Stimulated activated CD4-positive, alpha-beta T cell treated with anti-CD3 and anti-CD28 coated beads, Interleukin-12 subunit alpha, Interleukin-12 subunit beta, amount 100 ng/mL, for 24 hours (primary cell): Measurements from ENCODE around the gene KRTDAP.

Experiments
- DNase-seq, 2 experiments: peaks; one replicate each; pipeline ENCODE4 v3.0.0-alpha.2; 2020; ENCODE audit warnings: low read depth in 2 of 2

Gene KRTDAP

DNA sequence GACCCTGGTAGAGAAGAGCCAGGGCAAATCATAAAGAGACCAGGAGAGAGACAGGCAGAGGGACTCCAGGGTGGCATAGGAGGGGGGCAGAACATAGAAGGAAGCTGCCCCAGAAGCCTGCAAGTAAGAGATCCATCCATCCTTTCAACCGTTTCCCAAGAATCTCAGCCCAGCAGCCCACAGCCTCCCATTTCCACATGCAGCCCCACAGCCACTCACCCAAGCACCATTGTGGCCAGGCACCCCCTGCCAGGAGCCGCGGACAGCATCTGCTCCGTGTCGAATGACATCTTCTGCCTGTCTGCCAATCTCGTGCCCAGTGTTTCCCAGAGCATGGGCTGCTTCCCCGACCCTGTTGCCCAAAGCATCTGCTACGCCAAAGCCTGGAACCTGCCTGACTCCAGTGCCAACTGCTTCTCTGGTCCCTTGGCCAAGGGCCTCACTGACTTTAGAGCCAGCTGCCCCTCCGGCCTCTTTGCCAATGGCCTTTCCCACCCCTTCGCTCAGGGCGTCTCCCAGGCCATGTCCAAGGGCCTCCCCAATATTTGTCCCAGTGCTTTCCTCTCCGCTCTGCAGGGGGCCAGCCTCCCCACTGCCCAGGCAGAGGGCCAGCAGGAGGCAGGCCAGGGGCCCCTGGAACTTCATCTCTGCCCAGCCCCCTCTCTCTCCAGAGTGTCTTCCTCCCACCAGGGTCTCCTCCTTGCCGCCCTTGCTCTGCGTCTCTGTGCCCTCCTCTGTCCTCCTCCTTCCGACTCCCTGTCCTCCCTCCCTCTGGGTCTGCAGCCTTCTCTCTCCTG lies 22.8 kb upstream of the KRTDAP start:
- DNase-seq = no peak

DNA sequence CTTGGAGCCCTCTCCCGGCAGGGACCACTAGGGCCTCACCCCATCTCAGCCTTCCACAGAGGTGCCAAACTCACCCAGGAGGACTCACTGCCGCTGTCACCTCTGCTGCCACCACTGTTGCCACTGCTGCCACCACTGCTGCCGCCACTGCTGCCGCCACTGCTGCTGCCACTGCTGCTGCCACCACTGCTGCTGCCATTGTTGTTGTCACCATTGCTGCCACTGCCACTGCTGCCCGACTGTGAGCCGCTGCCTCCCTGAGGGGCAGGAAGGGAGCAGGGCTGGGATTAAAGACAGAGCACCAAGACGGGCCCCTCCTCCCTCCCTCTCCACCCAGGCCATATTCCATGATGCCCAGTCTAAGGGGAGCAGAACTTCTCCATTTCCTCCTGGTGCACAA lies 21.1 kb upstream of the KRTDAP start:
- DNase-seq = no peak

- no peak for DNase-seq
Observed at GRCh38 chr19:35510626-35510964, 20.3 kb upstream of the KRTDAP start.

- peak; percentile 36 to 74 for DNase-seq
Observed at GRCh38 chr19:35509861-35510625, 19.8 kb upstream of the KRTDAP start.

GRCh38 chr19:35509018-35509652 lies 18.9 kb upstream of the KRTDAP start:
- no peak for DNase-seq

DNA sequence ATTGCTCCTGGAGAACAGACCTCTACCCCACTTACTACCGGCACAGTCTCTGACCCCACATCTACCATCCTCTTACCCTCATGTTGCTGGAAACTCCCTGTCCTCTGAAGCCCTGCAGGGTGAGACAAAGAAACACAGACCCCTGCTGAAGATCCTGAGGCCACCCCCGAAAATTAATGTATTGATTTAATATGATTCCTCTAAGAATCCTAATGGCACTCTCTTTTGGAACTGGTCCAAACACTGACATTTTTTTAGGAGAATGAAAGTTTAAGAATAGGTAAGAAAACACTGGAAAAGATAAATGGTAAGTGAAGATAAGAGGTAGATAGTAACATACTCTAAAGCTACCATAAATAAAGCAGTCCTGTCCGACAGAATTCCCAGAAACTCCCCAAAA lies 17.9 kb upstream of the KRTDAP start:
- DNase-seq = no peak

- no peak for DNase-seq
Observed at GRCh38 chr19:35507561-35507960, 17.3 kb upstream of the KRTDAP start.

DNA sequence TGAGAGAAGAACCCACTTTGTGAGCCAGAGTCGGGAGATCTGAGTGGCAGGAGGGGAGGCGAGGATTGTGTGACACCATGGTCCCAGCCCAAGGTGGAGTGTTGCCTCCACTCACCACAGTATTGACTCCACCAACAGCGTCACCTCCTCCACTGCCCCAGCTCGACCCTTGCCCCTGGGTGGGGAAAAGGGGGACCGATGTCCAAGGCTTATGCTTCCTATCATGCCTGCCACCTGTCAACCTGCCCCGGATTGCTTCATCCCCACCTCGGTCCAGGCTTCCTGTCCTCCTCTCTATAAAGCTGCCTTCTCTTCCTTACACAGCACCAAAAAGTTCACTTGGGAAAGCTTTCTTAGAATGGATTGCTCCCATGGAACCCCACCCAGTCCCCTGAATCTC lies 15.7 kb upstream of the KRTDAP start:
- DNase-seq = no peak

DNA sequence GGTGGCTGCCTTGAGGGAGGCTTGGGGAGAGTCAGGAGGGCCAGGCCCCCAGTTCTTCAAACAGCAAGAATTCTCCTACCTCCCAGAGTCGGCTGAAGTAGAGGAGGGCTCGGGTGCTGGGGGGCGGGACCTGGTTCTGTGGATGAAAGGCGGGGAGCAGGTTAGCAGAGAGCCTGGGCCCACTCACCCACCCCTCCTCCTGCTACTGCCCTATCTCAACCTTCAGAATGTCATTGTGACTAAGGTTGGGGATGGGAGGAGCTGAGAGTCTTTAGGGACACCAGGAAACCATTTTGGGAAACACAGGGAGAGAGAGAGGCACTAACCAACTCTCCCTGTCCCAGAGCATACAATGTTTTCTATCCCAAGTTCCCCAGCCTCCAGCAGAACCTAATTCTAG lies 12.5 kb upstream of the KRTDAP start:
- DNase-seq = no peak

DNA sequence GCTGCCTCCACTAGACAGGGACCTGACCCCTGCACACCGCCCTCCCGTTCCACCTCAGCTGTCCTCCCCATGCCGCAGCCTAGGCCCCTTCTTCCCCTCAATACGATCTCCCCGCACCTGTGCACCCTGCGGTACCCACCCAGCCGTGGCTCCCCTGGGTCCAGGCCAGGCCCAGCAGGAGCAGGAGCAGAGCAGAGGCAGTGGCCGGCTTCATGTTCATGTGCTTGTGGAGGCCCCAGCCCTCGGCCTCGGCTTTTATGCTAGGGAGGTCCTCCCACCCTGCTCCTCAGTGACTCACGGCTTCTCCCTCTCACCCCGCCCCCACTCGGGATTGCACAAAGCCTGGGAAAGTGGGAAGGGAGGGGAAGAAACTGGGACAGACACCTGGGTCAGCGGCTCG lies 11.4 kb upstream of the KRTDAP start:
- no peak for DNase-seq

DNA sequence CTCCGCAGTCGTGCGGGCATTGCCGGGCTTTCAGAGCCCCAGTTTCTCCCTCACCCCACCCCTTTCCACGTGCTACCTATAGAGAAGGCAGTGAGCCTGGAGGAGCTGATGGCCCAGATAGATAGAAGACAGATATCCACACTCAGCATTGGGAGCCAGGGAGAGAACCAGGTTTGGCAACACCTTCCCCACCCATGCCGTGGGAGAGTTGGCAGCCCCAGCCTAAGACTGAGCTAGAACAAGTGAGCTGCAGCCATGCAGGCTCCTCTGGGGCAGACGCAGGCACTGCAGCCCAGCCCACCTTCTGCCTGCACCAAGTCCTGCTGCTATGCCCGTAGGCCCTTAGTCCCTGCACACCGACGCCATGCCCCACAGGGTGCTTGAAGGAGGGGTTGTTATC lies 10.3 kb upstream of the KRTDAP start:
- no peak for DNase-seq

DNA sequence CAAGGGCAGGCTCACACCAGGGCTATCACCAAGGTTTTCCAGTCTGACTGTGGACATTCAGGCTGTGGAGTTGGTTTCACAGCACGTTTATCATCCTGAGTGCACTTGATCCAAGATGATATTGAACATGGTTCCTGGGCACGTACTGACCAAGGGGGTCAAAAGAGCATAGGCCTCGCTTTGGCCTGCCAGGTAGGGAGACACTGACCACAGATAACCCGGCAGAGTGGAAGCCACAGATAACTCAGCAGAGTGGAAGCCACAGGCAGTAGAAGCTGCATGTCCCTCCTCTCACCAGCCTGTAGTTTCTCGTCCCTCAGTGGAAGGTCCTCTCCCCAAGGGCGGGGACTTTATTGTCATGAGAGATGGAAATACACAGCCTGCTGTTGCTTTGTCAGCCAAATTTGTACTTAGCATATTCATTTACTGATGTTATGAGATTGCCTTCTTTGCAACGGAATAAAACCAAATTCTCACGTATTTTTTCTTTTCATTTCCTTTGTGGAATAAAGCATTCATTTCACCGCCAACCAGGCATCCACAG lies 8.8 kb upstream of the KRTDAP start:
- DNase-seq = no peak

- DNase-seq = no peak
Observed at GRCh38 chr19:35498220-35498619, 8.0 kb upstream of the KRTDAP start.

DNA sequence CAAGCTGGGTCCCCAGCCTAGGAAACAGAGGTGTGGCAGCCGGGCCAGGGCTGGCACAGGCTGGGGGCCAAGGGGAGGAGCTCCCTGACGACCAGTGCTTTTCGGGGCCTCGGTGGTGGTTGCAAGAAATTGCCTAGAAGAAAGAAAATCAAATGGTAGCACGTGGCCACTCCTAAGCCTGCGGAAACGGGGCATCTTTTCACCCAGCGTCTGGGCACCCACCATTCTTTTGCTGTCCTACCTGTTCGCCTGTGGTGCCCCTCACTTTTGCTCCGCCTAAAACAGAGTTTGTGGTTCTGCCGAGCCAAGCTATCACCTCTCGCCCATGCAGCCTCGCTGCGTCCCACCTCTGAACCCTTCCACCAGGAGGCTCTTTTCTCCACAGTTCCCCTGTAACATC lies 7.1 kb upstream of the KRTDAP start:
- no peak for DNase-seq

DNA sequence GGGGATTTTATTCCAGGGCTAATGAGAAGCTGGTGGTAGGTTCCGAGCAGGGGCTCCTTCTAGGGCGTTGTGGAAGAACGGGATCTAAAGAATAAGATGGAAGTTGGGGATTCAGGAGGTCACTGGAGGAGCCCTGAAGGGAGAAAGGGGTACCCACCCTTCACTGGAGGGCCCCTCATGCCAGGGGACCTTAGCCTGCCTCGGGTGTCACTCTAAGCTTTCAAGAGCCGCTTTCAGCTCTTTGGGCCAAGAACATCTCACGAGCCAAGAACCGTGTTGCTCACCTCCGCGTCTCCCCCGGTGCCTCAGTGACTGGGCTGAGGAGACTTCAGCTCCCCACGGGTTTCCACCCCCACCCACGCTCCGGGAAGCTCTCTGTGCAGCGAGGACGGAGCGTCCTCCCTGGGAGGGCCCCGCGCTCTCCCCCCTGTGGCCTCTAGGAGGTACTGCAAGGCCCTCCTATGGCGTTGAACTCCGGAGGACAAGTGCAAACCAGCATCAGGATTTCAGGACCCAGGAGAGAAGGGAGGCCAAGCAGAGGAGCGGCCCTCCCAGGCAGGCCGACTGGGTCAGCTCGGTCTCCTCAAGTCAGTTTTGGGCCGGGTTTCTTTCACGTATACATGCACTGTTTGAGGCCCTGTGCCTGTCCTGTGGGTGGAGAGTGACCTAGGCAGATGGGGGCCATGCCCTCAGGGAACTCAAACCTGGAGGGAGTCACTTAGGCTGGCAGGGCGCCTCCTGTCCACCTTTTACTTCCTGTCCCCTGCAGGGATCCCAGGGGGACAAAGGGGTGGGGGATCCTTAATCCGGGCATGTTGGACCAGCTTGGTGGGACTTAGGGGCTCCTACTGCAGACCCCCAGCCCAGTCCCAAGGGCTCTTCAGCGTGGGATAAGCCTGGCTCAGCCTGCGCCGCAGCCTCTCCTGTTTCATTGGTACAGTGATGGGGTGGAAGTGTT lies 5.1 kb upstream of the KRTDAP start:
- DNase-seq = peak; percentile 60 to 78

- DNase-seq = no peak
Observed at GRCh38 chr19:35493971-35494370, 3.7 kb upstream of the KRTDAP start.

DNA sequence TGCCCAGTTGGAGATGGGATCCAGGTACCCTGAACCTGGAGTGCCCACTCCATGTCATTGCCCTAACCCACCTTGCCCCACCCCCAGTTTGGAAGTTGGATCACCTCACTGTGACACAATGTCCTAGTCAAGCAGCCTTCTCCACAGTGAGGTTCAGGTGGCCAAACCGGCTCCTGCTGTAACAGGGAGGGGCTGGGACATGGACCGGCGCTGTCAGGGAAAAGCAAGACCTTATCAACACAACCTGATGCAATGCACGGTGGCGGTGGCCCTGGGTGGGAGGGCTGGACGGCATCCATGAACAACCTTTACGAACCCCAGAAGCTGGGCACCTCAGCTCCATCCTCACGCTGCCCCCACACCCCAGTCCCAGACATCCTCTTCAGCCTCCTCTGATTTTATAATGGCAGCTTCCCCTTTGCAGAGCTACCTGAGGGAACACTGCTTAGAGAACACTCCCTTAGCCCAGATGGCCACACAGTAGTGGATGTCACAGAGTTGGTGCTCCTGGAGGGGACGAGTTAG lies 1.6 kb upstream of the KRTDAP start:
- no peak for DNase-seq

GRCh38 chr19:35488677-35489076 lies 1.6 kb downstream of the KRTDAP start:
- no peak for DNase-seq

- no peak for DNase-seq
Observed at GRCh38 chr19:35487656-35488182, 2.5 kb downstream of the KRTDAP start.

DNA sequence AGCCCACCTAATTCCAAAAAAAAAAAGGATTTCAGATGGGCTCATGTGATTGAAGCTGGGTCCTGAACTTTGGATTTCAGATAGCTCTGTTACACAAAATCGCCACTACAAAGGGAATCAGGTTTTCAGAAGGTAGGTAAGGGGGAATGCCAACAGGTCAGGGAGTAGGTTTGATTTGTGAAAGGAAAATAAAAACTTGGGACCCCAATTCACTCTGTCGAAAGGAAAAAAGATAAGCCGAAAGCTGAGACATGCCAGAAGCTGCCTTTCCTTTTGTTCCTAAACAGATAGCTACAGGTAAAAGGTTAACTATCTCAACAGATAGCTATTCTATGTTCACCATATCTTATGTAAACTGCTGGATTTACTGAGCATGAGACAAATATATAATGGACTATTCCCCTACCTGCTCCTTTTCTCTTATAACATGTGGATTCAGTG lies 4.0 kb downstream of the KRTDAP start:
- DNase-seq = no peak
